A673 (cell line): ENCODE results near the gene CDK5RAP1. TPM values are rescaled to one million over a fixed set of nuclear protein-coding genes. Genes with fewer than 3 reads are reported as not detected.

Experiments used
- BruUV-seq: library from RNA; stranded (reverse); fragments of 400-500 nt; replicated peaks from 2 replicates; lab custom pipeline; 2021; lab: Mats Ljungman, UMichigan
- CTCF ChIA-PET: fragments of 300-600 bp; sonication (Branson Sonifier 250); formaldehyde crosslinking; loops from one replicate; lab custom pipeline; 2022; ENCODE audit warnings: antibody characterized with exemption; lab: Charles Lee
- POLR2A ChIA-PET: fragments of 300-600 bp; sonication (Branson Sonifier 250); formaldehyde crosslinking; loops from one replicate; lab custom pipeline; 2022; ENCODE audit warnings: antibody characterized with exemption; ENCODE audit not compliant: low non-redundant PET; lab: Charles Lee
- DNase-seq: peaks from one replicate; pipeline ENCODE4 v3.0.0-alpha.2; 2015; ENCODE audit warnings: low spot score
- H3K27ac ChIP-seq: fragments of 200-600 bp; sonication (generic); 2 replicates; pipeline ENCODE4 v1.5.1; 2016; ENCODE audit warnings: mixed run types, low read depth, mild to moderate bottlenecking, mixed read lengths, antibody characterized with exemption, low read length; ENCODE audit not compliant: poor library complexity, severe bottlenecking
- H3K27me3 ChIP-seq: fragments of 200-600 bp; sonication (generic); replicated peaks from 2 replicates; pipeline ENCODE4 v1.6.1; 2017; ENCODE audit warnings: mixed run types, low read depth, mild to moderate bottlenecking, mixed read lengths, antibody characterized with exemption, low read length; ENCODE audit not compliant: insufficient read depth, poor library complexity
- H3K36me3 ChIP-seq: fragments of 200-600 bp; sonication (generic); 2 replicates; pipeline ENCODE4 v1.6.1; 2016; ENCODE audit warnings: mixed run types, mild to moderate bottlenecking, mixed read lengths, antibody characterized with exemption, low read length; ENCODE audit not compliant: insufficient read depth, poor library complexity, severe bottlenecking
- H3K4me1 ChIP-seq: fragments of 200-600 bp; sonication (generic); 2 replicates; pipeline ENCODE4 v1.6.1; 2017; ENCODE audit warnings: mixed run types, mild to moderate bottlenecking, mixed read lengths, antibody characterized with exemption, low read length; ENCODE audit not compliant: insufficient read depth, poor library complexity, severe bottlenecking
- H3K4me3 ChIP-seq: fragments of 200-600 bp; sonication (generic); 2 replicates; pipeline ENCODE4 v1.5.1; 2016; ENCODE audit warnings: low read depth, mixed run types, mild to moderate bottlenecking, mixed read lengths, low read length; ENCODE audit not compliant: poor library complexity, severe bottlenecking
- H3K9me3 ChIP-seq: fragments of 200-600 bp; sonication (generic); 2 replicates; pipeline ENCODE4 v1.6.1; 2016; ENCODE audit warnings: mixed run types, low read depth, mild to moderate bottlenecking, mixed read lengths, antibody characterized with exemption, low read length; ENCODE audit not compliant: poor library complexity, severe bottlenecking
- EZH2 ChIP-seq: fragments of 200-600 bp; sonication (generic); IDR thresholded peaks from 2 replicates; pipeline ENCODE4 v1.6.1; 2017; ENCODE audit warnings: borderline replicate concordance, low read depth, mild to moderate bottlenecking, mixed read lengths, antibody characterized with exemption, low read length; ENCODE audit not compliant: poor library complexity, severe bottlenecking
- intact Hi-C: fragments of 100-400 bp; cut with micrococcal nuclease; formaldehyde crosslinking; loops from one replicate; pipeline ENCODE4 v1.10.0; 2022; ENCODE audit not compliant: unreplicated experiment
- total RNA-seq: library from RNA; stranded (reverse); gene quantifications from 2 replicates; pipeline ENCODE4 v1.2.3, GENCODE V29; 2021
- TF ChIP-seq, protein P1 (sequence below): fragments of 300-800, 200-600 bp; sonication (generic); conservative IDR thresholded peaks from 2 replicates; pipeline ENCODE4 v1.5.1; 2017; ENCODE audit warnings: low read depth, mild to moderate bottlenecking, antibody characterized with exemption, low read length, moderate library complexity, mixed read lengths

CDK5RAP1 gene
- total RNA-seq, 1 experiment from 2014 or later = 52.7 TPM

DNA sequence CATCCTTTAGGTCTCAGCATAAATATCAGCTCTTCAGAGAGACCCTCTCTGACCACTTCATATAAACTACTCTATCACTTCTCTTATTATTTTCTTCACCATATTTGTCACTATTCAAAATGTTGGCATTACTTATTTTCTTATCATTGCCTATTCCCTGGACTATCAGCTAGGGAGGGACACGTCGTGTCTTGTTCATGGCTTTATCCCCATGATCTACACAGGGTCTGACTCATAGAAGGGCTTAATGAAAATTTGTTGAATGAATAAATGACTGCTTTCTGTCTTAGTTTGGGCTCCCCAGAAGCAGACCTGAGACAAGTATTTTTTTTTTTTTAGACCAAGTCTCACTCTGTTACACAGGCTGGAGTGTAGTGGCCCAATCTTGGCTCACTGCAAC is 3.0 kb upstream of the CDK5RAP1 start:
- H3K36me3 ChIP-seq = no peaks in the 10 kb centered on the region
- no TSS peak for BruUV-seq
- H3K27me3 ChIP-seq = no peaks in the 10 kb centered on the region
- no peak for DNase-seq
- POLR2A ChIA-PET = no interaction called here
- CTCF ChIA-PET = no interaction called here
- H3K27ac ChIP-seq = no peak overlapping the region
- TF ChIP-seq EZH2 = no peak
- TF ChIP-seq, protein P1, sequence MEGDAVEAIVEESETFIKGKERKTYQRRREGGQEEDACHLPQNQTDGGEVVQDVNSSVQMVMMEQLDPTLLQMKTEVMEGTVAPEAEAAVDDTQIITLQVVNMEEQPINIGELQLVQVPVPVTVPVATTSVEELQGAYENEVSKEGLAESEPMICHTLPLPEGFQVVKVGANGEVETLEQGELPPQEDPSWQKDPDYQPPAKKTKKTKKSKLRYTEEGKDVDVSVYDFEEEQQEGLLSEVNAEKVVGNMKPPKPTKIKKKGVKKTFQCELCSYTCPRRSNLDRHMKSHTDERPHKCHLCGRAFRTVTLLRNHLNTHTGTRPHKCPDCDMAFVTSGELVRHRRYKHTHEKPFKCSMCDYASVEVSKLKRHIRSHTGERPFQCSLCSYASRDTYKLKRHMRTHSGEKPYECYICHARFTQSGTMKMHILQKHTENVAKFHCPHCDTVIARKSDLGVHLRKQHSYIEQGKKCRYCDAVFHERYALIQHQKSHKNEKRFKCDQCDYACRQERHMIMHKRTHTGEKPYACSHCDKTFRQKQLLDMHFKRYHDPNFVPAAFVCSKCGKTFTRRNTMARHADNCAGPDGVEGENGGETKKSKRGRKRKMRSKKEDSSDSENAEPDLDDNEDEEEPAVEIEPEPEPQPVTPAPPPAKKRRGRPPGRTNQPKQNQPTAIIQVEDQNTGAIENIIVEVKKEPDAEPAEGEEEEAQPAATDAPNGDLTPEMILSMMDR = no peak
- no peak overlapping the region for H3K4me3 ChIP-seq
- no peaks in the 10 kb centered on the region for H3K9me3 ChIP-seq
- intact Hi-C loops = no loop called here
- peaks cover 7% of the 10 kb centered on the region for H3K4me1 ChIP-seq

DNA sequence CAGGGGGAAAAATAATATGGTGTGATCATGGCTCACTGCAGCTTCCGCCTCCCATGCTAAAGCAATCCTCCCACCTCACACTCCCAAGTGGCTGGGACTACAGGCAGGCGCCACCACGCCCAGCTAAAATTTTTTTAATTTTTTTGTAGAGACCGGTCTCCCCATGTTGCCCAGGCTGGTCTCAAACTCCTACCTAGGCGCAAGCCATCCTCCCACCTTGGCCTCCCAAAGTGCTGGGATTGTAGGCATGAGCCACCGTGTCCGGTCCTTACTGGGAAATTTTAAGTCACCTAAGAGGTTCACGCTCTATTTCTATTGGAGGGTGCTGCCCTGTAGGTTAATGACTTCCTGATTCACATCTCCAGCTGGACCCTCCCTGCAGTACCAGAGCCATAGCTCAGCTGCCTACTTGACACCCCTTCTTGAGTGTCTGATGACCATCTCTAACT is 626 bp upstream of the CDK5RAP1 start:
- intact Hi-C loops = no loop called here
- no peak for TF ChIP-seq EZH2
- TF ChIP-seq, protein P1 = no peak

DNA sequence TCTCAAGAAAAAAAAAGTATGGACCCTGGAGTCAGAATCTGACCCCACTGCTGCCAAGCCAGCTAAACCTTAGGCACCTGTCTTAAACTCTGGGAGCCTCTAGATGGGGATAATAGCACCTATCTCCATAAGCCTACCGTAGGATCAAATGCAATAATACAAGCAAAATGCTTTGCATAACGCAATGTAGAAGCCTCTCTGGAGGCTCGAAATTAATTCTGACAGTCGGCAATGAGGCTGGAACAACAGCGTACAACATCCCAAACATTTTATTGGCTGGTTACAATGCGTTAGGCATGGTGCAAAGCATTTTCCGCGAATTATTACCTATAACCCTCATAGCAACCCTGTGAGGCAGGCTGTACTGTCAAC is 521 bp downstream of the CDK5RAP1 start:
- H3K9me3 ChIP-seq = no peaks in the 10 kb centered on the region
- TF ChIP-seq, protein P1 = no peak
- TF ChIP-seq EZH2 = no peak
- no peaks in the 10 kb centered on the region for H3K27me3 ChIP-seq
- H3K27ac ChIP-seq = peak overlapping the region; percentile 62
- intact Hi-C loops = no loop called here
- no TSS peak for BruUV-seq
- H3K4me3 ChIP-seq = peak overlapping the region; percentile 71
- DNase-seq = peak; percentile 14
- H3K36me3 ChIP-seq = peaks cover 6% of the 10 kb centered on the region
- ChIA-PET CTCF (no interaction called here), POLR2A (interaction anchor here (0.6 kb wide), 1 partner anchor 13 kb away, joined by 9 read pairs; no protein-coding TSS in a partner anchor)
- peaks cover 7% of the 10 kb centered on the region for H3K4me1 ChIP-seq

More for the DNA sequence above, 626 bp upstream of the CDK5RAP1 start:
- H3K36me3 ChIP-seq = no peaks in the 10 kb centered on the region
- POLR2A ChIA-PET = no interaction called here
- peak overlapping the region; percentile 71 for H3K4me3 ChIP-seq
- BruUV-seq = TSS peak; percentile 87
- CTCF ChIA-PET = no interaction called here
- H3K9me3 ChIP-seq = no peaks in the 10 kb centered on the region
- H3K27ac ChIP-seq = peak overlapping the region; percentile 62
- peak; percentile 22 for DNase-seq
- no peaks in the 10 kb centered on the region for H3K27me3 ChIP-seq
- peaks cover 7% of the 10 kb centered on the region for H3K4me1 ChIP-seq
